Activated CD4-positive, alpha-beta memory T cell treated with anti-CD3 and anti-CD28 coated beads for 36 hours (primary cell): Measurements from ENCODE around the gene PPIC. TPM values are rescaled to one million over a fixed set of nuclear protein-coding genes. Genes with fewer than 3 reads are reported as not detected.
"Not testable (repeated sequence)": the region's sequence is repeated elsewhere in the genome, so short reads cannot be mapped to it uniquely, and the experiment has no call there.

Experiments used
- CTCF ChIA-PET: fragments of 350-600 bp; sonication (Branson Sonifier 250); formaldehyde crosslinking; loops from one replicate; lab custom pipeline; 2021; ENCODE audit warnings: antibody characterized with exemption, inconsistent platforms; lab: Charles Lee
- POLR2A ChIA-PET: fragments of 350-600 bp; sonication (Branson Sonifier 250); formaldehyde crosslinking; loops from one replicate; lab custom pipeline; 2021; ENCODE audit warnings: antibody characterized with exemption; lab: Charles Lee
- DNase-seq: peaks from one replicate; pipeline ENCODE4 v3.0.0-alpha.2; 2020
- H3K27ac Mint-ChIP-seq: one replicate; pipeline ENCODE4 v1.8.0; 2021; ENCODE audit warnings: mixed read lengths
- H3K27me3 Mint-ChIP-seq: one replicate; pipeline ENCODE4 v1.8.0; 2021; ENCODE audit warnings: mixed read lengths
- H3K36me3 Mint-ChIP-seq: one replicate; pipeline ENCODE4 v1.8.0; 2021; ENCODE audit warnings: mixed read lengths
- H3K4me1 Mint-ChIP-seq: one replicate; pipeline ENCODE4 v1.8.0; 2021; ENCODE audit warnings: low read depth, mixed read lengths
- H3K4me3 Mint-ChIP-seq: one replicate; pipeline ENCODE4 v1.8.0; 2021; ENCODE audit warnings: mild to moderate bottlenecking, mixed read lengths
- H3K9me3 Mint-ChIP-seq: one replicate; pipeline ENCODE4 v1.8.0; 2021; ENCODE audit warnings: mixed read lengths
- intact Hi-C: fragments of 100-400 bp; cut with micrococcal nuclease; formaldehyde crosslinking; loops from one replicate; pipeline ENCODE4 v1.15.1; 2023
- total RNA-seq, 2 experiments: library from RNA; stranded (reverse); gene quantifications; one replicate each; pipeline ENCODE4 v1.2.3, GENCODE V29; 2021

PPIC gene
- total RNA-seq, 2 experiments from 2014 or later, result not detected

DNA sequence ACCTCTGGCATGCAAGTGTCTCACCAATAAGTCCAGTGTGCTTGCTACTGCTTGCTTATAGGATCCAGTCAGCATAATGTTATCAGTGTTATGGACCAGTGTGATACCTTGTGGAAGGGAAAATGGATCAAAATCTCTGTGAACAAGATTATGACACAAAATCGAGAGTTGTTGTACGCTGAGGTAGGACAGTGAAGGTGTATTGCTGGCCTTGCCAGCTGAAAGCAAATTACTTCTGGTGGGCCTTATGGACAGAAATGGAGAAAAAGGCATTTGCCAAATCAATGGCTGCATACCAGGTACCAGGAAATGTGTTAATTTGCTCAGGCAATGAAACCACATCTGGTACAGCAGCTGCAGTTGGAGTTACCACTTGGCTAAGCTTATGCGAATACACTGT is 62.3 kb downstream of the PPIC start:
- CTCF ChIA-PET, result interaction anchor here (0.6 kb wide), 1 partner anchor 153 kb away, joined by 4 read pairs; no protein-coding TSS in a partner anchor
- not testable (repeated sequence) for H3K27ac Mint-ChIP-seq, H3K4me1 Mint-ChIP-seq

DNA sequence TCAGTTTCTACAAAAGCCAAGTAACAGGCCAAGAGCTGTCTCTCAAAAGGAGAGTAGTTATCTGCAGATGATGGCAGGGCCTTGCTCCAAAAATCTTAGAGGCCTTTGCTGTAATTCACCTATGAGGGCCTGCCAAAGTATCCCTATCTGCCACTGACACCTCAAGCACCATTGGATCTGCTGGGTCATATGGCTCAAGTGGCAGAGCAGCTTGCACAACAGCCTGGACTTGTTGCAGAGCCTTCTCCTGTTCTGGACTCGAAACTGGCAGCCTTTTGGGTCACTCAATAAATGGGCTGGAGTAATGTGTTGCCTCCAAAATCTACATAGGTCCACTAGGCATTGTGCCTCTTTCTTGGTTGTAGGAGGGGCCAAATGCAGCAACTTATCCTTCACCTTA is 62.8 kb downstream of the PPIC start:
- POLR2A ChIA-PET, H3K36me3 Mint-ChIP-seq, intact Hi-C loops, H3K4me1 Mint-ChIP-seq, H3K27ac Mint-ChIP-seq, H3K4me3 Mint-ChIP-seq, DNase-seq, H3K27me3 Mint-ChIP-seq, H3K9me3 Mint-ChIP-seq: not testable (repeated sequence)
- CTCF ChIA-PET, result interaction anchor here (0.6 kb wide), 1 partner anchor 153 kb away, joined by 4 read pairs; no protein-coding TSS in a partner anchor

More for the DNA sequence above, 62.3 kb downstream of the PPIC start:
- H3K4me3 Mint-ChIP-seq, POLR2A ChIA-PET, H3K9me3 Mint-ChIP-seq, intact Hi-C loops, DNase-seq, H3K36me3 Mint-ChIP-seq, H3K27me3 Mint-ChIP-seq: not testable (repeated sequence)

Other genes starting within 250 kb of the PPIC start
- gene SNX24, start 191.1 kb downstream of the PPIC start, total RNA-seq, result 1 to 10 TPM; 6.4 to 7.5 TPM
- not detected for gene PRDM6, start 52.5 kb upstream of the PPIC start, total RNA-seq